T-helper 1 cell treated with Interleukin-12 subunit alpha and Interleukin-12 subunit beta and Interleukin-4 antibody, amounts not matched to agents 30 μg/mL and 1 μg/mL, for 36 hours (primary cell): Measurements from ENCODE around the gene TMEM250.

Source experiments
- H3K27ac Mint-ChIP-seq: one replicate; pipeline ENCODE4 v1.8.0; 2021; ENCODE audit warnings: mild to moderate bottlenecking, mixed read lengths
- H3K27me3 Mint-ChIP-seq: one replicate; pipeline ENCODE4 v1.8.0; 2021; ENCODE audit warnings: low read depth, mixed read lengths
- H3K36me3 Mint-ChIP-seq: one replicate; pipeline ENCODE4 v1.8.0; 2021; ENCODE audit warnings: low read depth, mixed read lengths
- H3K4me1 Mint-ChIP-seq: one replicate; pipeline ENCODE4 v1.8.0; 2021; ENCODE audit warnings: low read depth, mixed read lengths
- H3K4me3 Mint-ChIP-seq: one replicate; pipeline ENCODE4 v1.8.0; 2021; ENCODE audit warnings: mild to moderate bottlenecking, moderate library complexity, mixed read lengths
- H3K9me3 Mint-ChIP-seq: one replicate; pipeline ENCODE4 v1.8.0; 2021; ENCODE audit warnings: mixed read lengths

The TMEM250 gene

GRCh38 chr9:136114610-136115009 lies 4.1 kb downstream of the TMEM250 start:
- H3K9me3 Mint-ChIP-seq = no peaks in the 10 kb centered on the region
- H3K27me3 Mint-ChIP-seq = no peaks in the 10 kb centered on the region
- H3K4me1 Mint-ChIP-seq = peaks cover 31% of the 10 kb centered on the region
- H3K27ac Mint-ChIP-seq = peak overlapping the region; percentile 31
- H3K36me3 Mint-ChIP-seq = peaks cover 8% of the 10 kb centered on the region
- no peak overlapping the region for H3K4me3 Mint-ChIP-seq

GRCh38 chr9:136112541-136112940 lies 6.1 kb downstream of the TMEM250 start:
- peaks cover 8% of the 10 kb centered on the region for H3K36me3 Mint-ChIP-seq
- H3K4me3 Mint-ChIP-seq = no peak overlapping the region
- H3K9me3 Mint-ChIP-seq = no peaks in the 10 kb centered on the region
- peak overlapping the region; percentile 95 for H3K27ac Mint-ChIP-seq
- H3K4me1 Mint-ChIP-seq = peaks cover 39% of the 10 kb centered on the region
- H3K27me3 Mint-ChIP-seq = no peaks in the 10 kb centered on the region

GRCh38 chr9:136111910-136112309 lies 6.8 kb downstream of the TMEM250 start:
- H3K4me3 Mint-ChIP-seq = no peak overlapping the region
- H3K36me3 Mint-ChIP-seq = peaks cover 8% of the 10 kb centered on the region
- H3K27me3 Mint-ChIP-seq = no peaks in the 10 kb centered on the region
- peak overlapping the region; percentile 76 for H3K27ac Mint-ChIP-seq
- peaks cover 45% of the 10 kb centered on the region for H3K4me1 Mint-ChIP-seq
- no peaks in the 10 kb centered on the region for H3K9me3 Mint-ChIP-seq

- Mint-ChIP-seq H3K9me3 (no peaks in the 10 kb centered on the region), H3K36me3 (peaks cover 8% of the 10 kb centered on the region), H3K4me3 (peak overlapping the region; percentile 84), H3K27me3 (no peaks in the 10 kb centered on the region), H3K27ac (peak overlapping the region; percentile 31), H3K4me1 (peaks cover 48% of the 10 kb centered on the region)
Measured at GRCh38 chr9:136111190-136111589, 7.5 kb downstream of the TMEM250 start.

GRCh38 chr9:136110082-136111061 lies 8.3 kb downstream of the TMEM250 start:
- H3K27me3 Mint-ChIP-seq = peaks cover 4% of the 10 kb centered on the region
- H3K4me3 Mint-ChIP-seq = peak overlapping the region; percentile 84
- H3K4me1 Mint-ChIP-seq = peaks cover 53% of the 10 kb centered on the region
- no peaks in the 10 kb centered on the region for H3K9me3 Mint-ChIP-seq
- peak overlapping the region; percentile 86 for H3K27ac Mint-ChIP-seq
- peaks cover 8% of the 10 kb centered on the region for H3K36me3 Mint-ChIP-seq

- Mint-ChIP-seq H3K9me3 (no peaks in the 10 kb centered on the region), H3K4me3 (peak overlapping the region; percentile 84), H3K27ac (peak overlapping the region; percentile 86), H3K4me1 (peaks cover 47% of the 10 kb centered on the region), H3K36me3 (peaks cover 4% of the 10 kb centered on the region), H3K27me3 (peaks cover 4% of the 10 kb centered on the region)
Measured at GRCh38 chr9:136109351-136110081, 9.2 kb downstream of the TMEM250 start.

GRCh38 chr9:136108648-136109266 lies 9.9 kb downstream of the TMEM250 start:
- Mint-ChIP-seq H3K27ac (no peak overlapping the region), H3K9me3 (no peaks in the 10 kb centered on the region), H3K27me3 (peaks cover 4% of the 10 kb centered on the region), H3K36me3 (peaks cover 4% of the 10 kb centered on the region), H3K4me1 (peaks cover 42% of the 10 kb centered on the region), H3K4me3 (peak overlapping the region; percentile 64)

- H3K27me3 Mint-ChIP-seq = peaks cover 4% of the 10 kb centered on the region
Measured at GRCh38 chr9:136107953-136108647, 10.6 kb downstream of the TMEM250 start.

GRCh38 chr9:136107155-136107952 lies 11.3 kb downstream of the TMEM250 start:
- Mint-ChIP-seq H3K4me3 (peak overlapping the region; percentile 58), H3K9me3 (no peaks in the 10 kb centered on the region), H3K36me3 (no peaks in the 10 kb centered on the region), H3K4me1 (peaks cover 34% of the 10 kb centered on the region), H3K27me3 (peaks cover 4% of the 10 kb centered on the region), H3K27ac (peak overlapping the region; percentile 60)

More at GRCh38 chr9:136107953-136108647, 10.6 kb downstream of the TMEM250 start:
- H3K9me3 Mint-ChIP-seq = no peaks in the 10 kb centered on the region
- peak overlapping the region; percentile 60 for H3K27ac Mint-ChIP-seq
- peak overlapping the region; percentile 64 for H3K4me3 Mint-ChIP-seq
- peaks cover 37% of the 10 kb centered on the region for H3K4me1 Mint-ChIP-seq
- H3K36me3 Mint-ChIP-seq = no peaks in the 10 kb centered on the region

- H3K4me3 Mint-ChIP-seq = no peak overlapping the region
- no peak overlapping the region for H3K27ac Mint-ChIP-seq
Measured at GRCh38 chr9:136105398-136106135, 13.1 kb downstream of the TMEM250 start.

GRCh38 chr9:136104916-136105315 lies 13.8 kb downstream of the TMEM250 start:
- H3K4me1 Mint-ChIP-seq = peaks cover 21% of the 10 kb centered on the region
- no peaks in the 10 kb centered on the region for H3K36me3 Mint-ChIP-seq
- H3K27me3 Mint-ChIP-seq = peaks cover 4% of the 10 kb centered on the region
- H3K4me3 Mint-ChIP-seq = no peak overlapping the region
- no peak overlapping the region for H3K27ac Mint-ChIP-seq
- H3K9me3 Mint-ChIP-seq = no peaks in the 10 kb centered on the region

More at GRCh38 chr9:136105398-136106135, 13.1 kb downstream of the TMEM250 start:
- no peaks in the 10 kb centered on the region for H3K9me3 Mint-ChIP-seq
- peaks cover 4% of the 10 kb centered on the region for H3K27me3 Mint-ChIP-seq
- H3K36me3 Mint-ChIP-seq = no peaks in the 10 kb centered on the region
- peaks cover 25% of the 10 kb centered on the region for H3K4me1 Mint-ChIP-seq

- peaks cover 4% of the 10 kb centered on the region for H3K27me3 Mint-ChIP-seq
- no peaks in the 10 kb centered on the region for H3K9me3 Mint-ChIP-seq
- H3K36me3 Mint-ChIP-seq = no peaks in the 10 kb centered on the region
- H3K4me3 Mint-ChIP-seq = no peak overlapping the region
- H3K27ac Mint-ChIP-seq = no peak overlapping the region
- H3K4me1 Mint-ChIP-seq = peaks cover 21% of the 10 kb centered on the region
Measured at GRCh38 chr9:136104488-136104800, 14.2 kb downstream of the TMEM250 start.
